A549 (cell line): ENCODE measurements around the gene ABCA1.

ENCODE experiments used
- BHLHE40 ChIP-seq: IDR thresholded peaks from 2 replicates; pipeline ENCODE4 v1.6.1; 2012; ENCODE audit warnings: low read depth, low read length, inconsistent platforms
- CHD4 ChIP-seq: fragments of 200-600 bp; sonication (generic); IDR thresholded peaks from 2 replicates; pipeline ENCODE4 v1.6.1; 2016; ENCODE audit warnings: antibody characterized with exemption, mild to moderate bottlenecking, borderline replicate concordance
- CTCF ChIP-seq: fragments of >200 bp; sonication (Bioruptor Twin); formaldehyde crosslinking; IDR thresholded peaks from 3 replicates; pipeline ENCODE4 v1.5.1; 2016
- EHMT2 ChIP-seq: fragments of 200-600 bp; sonication (generic); IDR thresholded peaks from 2 replicates; pipeline ENCODE4 v1.6.1; 2016; ENCODE audit warnings: antibody characterized with exemption, low read depth, mild to moderate bottlenecking, moderate library complexity
- ESRRA ChIP-seq: fragments of 150-350 bp; IDR thresholded peaks from 2 replicates; pipeline ENCODE4 v1.6.1; 2014; ENCODE audit warnings: mild to moderate bottlenecking, low read length, borderline replicate concordance
- HOXA7 ChIP-seq: fragments of 250-450 bp; sonication (Bioruptor Pico); IDR thresholded peaks from 2 replicates; pipeline ENCODE4 v1.5.0; 2020; ENCODE audit warnings: mild to moderate bottlenecking, moderate library complexity
- JUN ChIP-seq, 2 experiments: fragments of >200 bp; sonication (Bioruptor Twin); formaldehyde crosslinking; IDR thresholded peaks; 2 replicates in 1 of 2; 3 replicates in 1 of 2; pipeline ENCODE4 v1.6.1; 2016 to 2017
- PHF8 ChIP-seq: fragments of 200-600 bp; sonication (generic); IDR thresholded peaks from 2 replicates; pipeline ENCODE4 v1.6.1; 2016; ENCODE audit warnings: low read depth, mild to moderate bottlenecking, antibody characterized with exemption, moderate library complexity, borderline replicate concordance
- POLR2A ChIP-seq: IDR thresholded peaks from 2 replicates; pipeline ENCODE4 v1.6.1; 2012; ENCODE audit warnings: mild to moderate bottlenecking, low read length
- RAD21 ChIP-seq, 2 experiments: fragments of >200 bp in 1 of 2; sonication (Bioruptor Twin) in 1 of 2; formaldehyde crosslinking in 1 of 2; IDR thresholded peaks in 1 of 2; conservative IDR thresholded peaks in 1 of 2; 2 replicates in 1 of 2; 3 replicates in 1 of 2; pipeline ENCODE4 v1.6.1; 2012 to 2018; ENCODE audit warnings: inconsistent platforms in 1 of 2
- SMC3 ChIP-seq: fragments of >200 bp; sonication (Bioruptor Twin); formaldehyde crosslinking; IDR thresholded peaks from 3 replicates; pipeline ENCODE4 v1.6.1; 2018; ENCODE audit warnings: inconsistent platforms
- SREBF2 ChIP-seq: fragments of 450-650 bp; IDR thresholded peaks from 2 replicates; pipeline ENCODE4 v1.6.1; 2014; ENCODE audit warnings: mild to moderate bottlenecking, moderate library complexity
- ZC3H11A ChIP-seq: fragments of 450-650 bp; IDR thresholded peaks from 2 replicates; pipeline ENCODE4 v1.6.1; 2014; ENCODE audit warnings: antibody characterized with exemption, mild to moderate bottlenecking
- ZFP36 ChIP-seq: fragments of 450-650 bp; IDR thresholded peaks from 2 replicates; pipeline ENCODE4 v1.6.1; 2014; ENCODE audit warnings: borderline replicate concordance; ENCODE audit not compliant: partially characterized antibody

- TF ChIP-seq JUN (IDR thresholded peaks at IDR 0.05) (no peak), ZC3H11A (no peak), POLR2A (no peak), CTCF (no peak), SMC3 (no peak), ZFP36 (no peak), ESRRA (no peak), RAD21 (conservative IDR thresholded peaks at IDR 0.05 in 1 of 2, IDR thresholded peaks at IDR 0.05 in 1 of 2) (no peak), CHD4 (no peak), BHLHE40 (no peak), PHF8 (no peak), SREBF2 (no peak), EHMT2 (no peak), HOXA7 (CRISPR knock-in tag) (no peak)
Measured at GRCh38 chr9:104941597-104941996, 13.6 kb upstream of the ABCA1 start.
